A673 (cell line): Measurements from ENCODE around the gene TMEM266. TPM values are rescaled to one million over a fixed set of nuclear protein-coding genes. Genes with fewer than 3 reads are reported as not detected.

ENCODE experiments used
- BruUV-seq: library from RNA; stranded (reverse); fragments of 400-500 nt; replicated peaks from 2 replicates; lab custom pipeline; 2021; lab: Mats Ljungman, UMichigan
- CTCF ChIA-PET: fragments of 300-600 bp; sonication (Branson Sonifier 250); formaldehyde crosslinking; loops from one replicate; lab custom pipeline; 2022; ENCODE audit warnings: antibody characterized with exemption; lab: Charles Lee
- POLR2A ChIA-PET: fragments of 300-600 bp; sonication (Branson Sonifier 250); formaldehyde crosslinking; loops from one replicate; lab custom pipeline; 2022; ENCODE audit warnings: antibody characterized with exemption; ENCODE audit not compliant: low non-redundant PET; lab: Charles Lee
- DNase-seq: peaks from one replicate; pipeline ENCODE4 v3.0.0-alpha.2; 2015; ENCODE audit warnings: low spot score
- H3K27ac ChIP-seq: fragments of 200-600 bp; sonication (generic); 2 replicates; pipeline ENCODE4 v1.5.1; 2016; ENCODE audit warnings: mixed run types, low read depth, mild to moderate bottlenecking, mixed read lengths, antibody characterized with exemption, low read length; ENCODE audit not compliant: poor library complexity, severe bottlenecking
- H3K27me3 ChIP-seq: fragments of 200-600 bp; sonication (generic); replicated peaks from 2 replicates; pipeline ENCODE4 v1.6.1; 2017; ENCODE audit warnings: mixed run types, low read depth, mild to moderate bottlenecking, mixed read lengths, antibody characterized with exemption, low read length; ENCODE audit not compliant: insufficient read depth, poor library complexity
- H3K36me3 ChIP-seq: fragments of 200-600 bp; sonication (generic); 2 replicates; pipeline ENCODE4 v1.6.1; 2016; ENCODE audit warnings: mixed run types, mild to moderate bottlenecking, mixed read lengths, antibody characterized with exemption, low read length; ENCODE audit not compliant: insufficient read depth, poor library complexity, severe bottlenecking
- H3K4me1 ChIP-seq: fragments of 200-600 bp; sonication (generic); 2 replicates; pipeline ENCODE4 v1.6.1; 2017; ENCODE audit warnings: mixed run types, mild to moderate bottlenecking, mixed read lengths, antibody characterized with exemption, low read length; ENCODE audit not compliant: insufficient read depth, poor library complexity, severe bottlenecking
- H3K4me3 ChIP-seq: fragments of 200-600 bp; sonication (generic); 2 replicates; pipeline ENCODE4 v1.5.1; 2016; ENCODE audit warnings: low read depth, mixed run types, mild to moderate bottlenecking, mixed read lengths, low read length; ENCODE audit not compliant: poor library complexity, severe bottlenecking
- H3K9me3 ChIP-seq: fragments of 200-600 bp; sonication (generic); 2 replicates; pipeline ENCODE4 v1.6.1; 2016; ENCODE audit warnings: mixed run types, low read depth, mild to moderate bottlenecking, mixed read lengths, antibody characterized with exemption, low read length; ENCODE audit not compliant: poor library complexity, severe bottlenecking
- EZH2 ChIP-seq: fragments of 200-600 bp; sonication (generic); IDR thresholded peaks from 2 replicates; pipeline ENCODE4 v1.6.1; 2017; ENCODE audit warnings: borderline replicate concordance, low read depth, mild to moderate bottlenecking, mixed read lengths, antibody characterized with exemption, low read length; ENCODE audit not compliant: poor library complexity, severe bottlenecking
- intact Hi-C: fragments of 100-400 bp; cut with micrococcal nuclease; formaldehyde crosslinking; loops from one replicate; pipeline ENCODE4 v1.10.0; 2022; ENCODE audit not compliant: unreplicated experiment
- total RNA-seq: library from RNA; stranded (reverse); gene quantifications from 2 replicates; pipeline ENCODE4 v1.2.3, GENCODE V29; 2021
- TF ChIP-seq, protein P1 (sequence below): fragments of 300-800, 200-600 bp; sonication (generic); conservative IDR thresholded peaks from 2 replicates; pipeline ENCODE4 v1.5.1; 2017; ENCODE audit warnings: low read depth, mild to moderate bottlenecking, antibody characterized with exemption, low read length, moderate library complexity, mixed read lengths

The TMEM266 gene
- total RNA-seq, 1 experiment from 2014 or later, result not detected

DNA sequence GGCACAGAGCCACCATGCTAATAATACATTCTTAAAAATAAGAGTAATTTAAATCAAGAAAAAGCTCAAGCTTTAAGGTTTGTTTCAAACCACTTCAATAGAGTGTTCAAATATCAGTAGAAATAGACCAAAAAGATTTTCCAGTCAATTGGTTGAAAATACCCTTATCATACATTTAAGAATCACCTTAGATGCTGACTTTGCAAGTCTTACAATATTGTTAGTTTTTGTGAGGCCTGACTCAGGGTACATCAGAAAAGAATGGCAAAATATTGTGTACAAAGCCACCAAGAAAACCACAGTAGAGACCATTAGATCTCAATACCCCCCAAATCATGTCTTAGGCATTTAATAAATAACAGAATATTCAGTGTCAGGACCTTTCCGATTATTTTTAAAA lies 27.7 kb upstream of the TMEM266 start:
- intact Hi-C loops, result no loop called here
- no peaks in the 10 kb centered on the region for H3K9me3 ChIP-seq
- H3K4me3 ChIP-seq, result no peak overlapping the region
- H3K4me1 ChIP-seq, result no peaks in the 10 kb centered on the region
- CTCF ChIA-PET, result no interaction called here
- TF ChIP-seq, protein P1, sequence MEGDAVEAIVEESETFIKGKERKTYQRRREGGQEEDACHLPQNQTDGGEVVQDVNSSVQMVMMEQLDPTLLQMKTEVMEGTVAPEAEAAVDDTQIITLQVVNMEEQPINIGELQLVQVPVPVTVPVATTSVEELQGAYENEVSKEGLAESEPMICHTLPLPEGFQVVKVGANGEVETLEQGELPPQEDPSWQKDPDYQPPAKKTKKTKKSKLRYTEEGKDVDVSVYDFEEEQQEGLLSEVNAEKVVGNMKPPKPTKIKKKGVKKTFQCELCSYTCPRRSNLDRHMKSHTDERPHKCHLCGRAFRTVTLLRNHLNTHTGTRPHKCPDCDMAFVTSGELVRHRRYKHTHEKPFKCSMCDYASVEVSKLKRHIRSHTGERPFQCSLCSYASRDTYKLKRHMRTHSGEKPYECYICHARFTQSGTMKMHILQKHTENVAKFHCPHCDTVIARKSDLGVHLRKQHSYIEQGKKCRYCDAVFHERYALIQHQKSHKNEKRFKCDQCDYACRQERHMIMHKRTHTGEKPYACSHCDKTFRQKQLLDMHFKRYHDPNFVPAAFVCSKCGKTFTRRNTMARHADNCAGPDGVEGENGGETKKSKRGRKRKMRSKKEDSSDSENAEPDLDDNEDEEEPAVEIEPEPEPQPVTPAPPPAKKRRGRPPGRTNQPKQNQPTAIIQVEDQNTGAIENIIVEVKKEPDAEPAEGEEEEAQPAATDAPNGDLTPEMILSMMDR, result no peak
- TF ChIP-seq EZH2, result no peak
- H3K27me3 ChIP-seq, result no peaks in the 10 kb centered on the region
- no TSS peak for BruUV-seq
- no peak for DNase-seq
- no peaks in the 10 kb centered on the region for H3K36me3 ChIP-seq
- POLR2A ChIA-PET, result no interaction called here
- no peak overlapping the region for H3K27ac ChIP-seq

DNA sequence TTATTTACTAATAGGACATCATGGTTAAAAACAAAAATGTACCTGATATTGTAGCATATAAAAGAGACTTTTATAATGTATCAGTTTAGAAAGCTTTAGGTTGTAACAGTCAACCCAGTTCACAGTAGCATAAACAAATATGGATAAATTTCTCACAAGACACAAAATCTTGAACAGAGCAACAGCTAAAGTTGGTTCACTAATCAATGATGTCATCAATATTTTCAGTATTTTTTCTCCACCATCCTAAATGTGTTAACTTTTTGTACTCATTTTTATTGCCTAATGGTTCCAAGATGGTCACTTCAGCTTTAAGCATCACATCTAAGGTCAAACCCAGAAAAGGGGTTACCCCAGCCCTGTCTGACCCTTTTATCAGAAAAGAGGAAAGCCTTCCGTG lies 26.3 kb upstream of the TMEM266 start:
- no peak for DNase-seq
- POLR2A ChIA-PET, result no interaction called here
- H3K4me1 ChIP-seq, result no peaks in the 10 kb centered on the region
- no peak overlapping the region for H3K27ac ChIP-seq
- H3K9me3 ChIP-seq, result no peaks in the 10 kb centered on the region
- no peak for TF ChIP-seq EZH2
- TF ChIP-seq, protein P1, result no peak
- H3K4me3 ChIP-seq, result no peak overlapping the region
- no peaks in the 10 kb centered on the region for H3K27me3 ChIP-seq
- intact Hi-C loops, result no loop called here
- CTCF ChIA-PET, result no interaction called here
- no peaks in the 10 kb centered on the region for H3K36me3 ChIP-seq
- no TSS peak for BruUV-seq

DNA sequence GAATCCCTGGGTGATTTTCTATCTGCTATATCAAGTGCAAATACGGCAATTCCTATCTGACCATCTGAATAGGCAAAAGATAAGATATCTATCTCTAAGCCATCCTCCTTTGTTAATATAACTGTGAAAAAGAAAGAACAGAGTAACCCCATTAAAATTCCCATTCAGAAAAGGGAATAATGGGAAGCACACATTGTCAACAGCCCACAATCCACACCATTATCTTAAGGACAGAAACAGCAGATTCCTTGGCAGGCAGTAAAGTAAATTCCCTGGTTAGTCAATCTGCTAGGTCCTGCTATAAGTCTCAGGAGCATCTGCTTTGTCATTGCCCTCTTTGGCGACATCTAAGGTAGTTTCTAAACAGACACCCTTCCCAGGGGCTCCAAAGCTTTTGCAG lies 25.7 kb upstream of the TMEM266 start:
- TF ChIP-seq, protein P1, result no peak
- TF ChIP-seq EZH2, result no peak
- no peak overlapping the region for H3K4me3 ChIP-seq
- no peak for DNase-seq
- intact Hi-C loops, result no loop called here
- no peaks in the 10 kb centered on the region for H3K27me3 ChIP-seq
- H3K4me1 ChIP-seq, result no peaks in the 10 kb centered on the region
- no TSS peak for BruUV-seq
- ChIA-PET POLR2A (no interaction called here), CTCF (no interaction called here)
- H3K27ac ChIP-seq, result no peak overlapping the region
- no peaks in the 10 kb centered on the region for H3K36me3 ChIP-seq
- H3K9me3 ChIP-seq, result no peaks in the 10 kb centered on the region
